Hematopoietic multipotent progenitor cell treated with erythropoietin and hydrocortisone succinate and interleukin-3 and kit ligand, for 17 days (in vitro differentiated cells): ENCODE measurements around the gene CEP68.
"Not testable (repeated sequence)": the region's sequence is repeated elsewhere in the genome, so short reads cannot be mapped to it uniquely, and the experiment has no call there.

Experiments used
- DNase-seq: peaks from one replicate; pipeline ENCODE4 v3.0.0-alpha.2; 2015; ENCODE audit warnings: low spot score

Gene CEP68, protein sequence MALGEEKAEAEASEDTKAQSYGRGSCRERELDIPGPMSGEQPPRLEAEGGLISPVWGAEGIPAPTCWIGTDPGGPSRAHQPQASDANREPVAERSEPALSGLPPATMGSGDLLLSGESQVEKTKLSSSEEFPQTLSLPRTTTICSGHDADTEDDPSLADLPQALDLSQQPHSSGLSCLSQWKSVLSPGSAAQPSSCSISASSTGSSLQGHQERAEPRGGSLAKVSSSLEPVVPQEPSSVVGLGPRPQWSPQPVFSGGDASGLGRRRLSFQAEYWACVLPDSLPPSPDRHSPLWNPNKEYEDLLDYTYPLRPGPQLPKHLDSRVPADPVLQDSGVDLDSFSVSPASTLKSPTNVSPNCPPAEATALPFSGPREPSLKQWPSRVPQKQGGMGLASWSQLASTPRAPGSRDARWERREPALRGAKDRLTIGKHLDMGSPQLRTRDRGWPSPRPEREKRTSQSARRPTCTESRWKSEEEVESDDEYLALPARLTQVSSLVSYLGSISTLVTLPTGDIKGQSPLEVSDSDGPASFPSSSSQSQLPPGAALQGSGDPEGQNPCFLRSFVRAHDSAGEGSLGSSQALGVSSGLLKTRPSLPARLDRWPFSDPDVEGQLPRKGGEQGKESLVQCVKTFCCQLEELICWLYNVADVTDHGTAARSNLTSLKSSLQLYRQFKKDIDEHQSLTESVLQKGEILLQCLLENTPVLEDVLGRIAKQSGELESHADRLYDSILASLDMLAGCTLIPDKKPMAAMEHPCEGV

DNA sequence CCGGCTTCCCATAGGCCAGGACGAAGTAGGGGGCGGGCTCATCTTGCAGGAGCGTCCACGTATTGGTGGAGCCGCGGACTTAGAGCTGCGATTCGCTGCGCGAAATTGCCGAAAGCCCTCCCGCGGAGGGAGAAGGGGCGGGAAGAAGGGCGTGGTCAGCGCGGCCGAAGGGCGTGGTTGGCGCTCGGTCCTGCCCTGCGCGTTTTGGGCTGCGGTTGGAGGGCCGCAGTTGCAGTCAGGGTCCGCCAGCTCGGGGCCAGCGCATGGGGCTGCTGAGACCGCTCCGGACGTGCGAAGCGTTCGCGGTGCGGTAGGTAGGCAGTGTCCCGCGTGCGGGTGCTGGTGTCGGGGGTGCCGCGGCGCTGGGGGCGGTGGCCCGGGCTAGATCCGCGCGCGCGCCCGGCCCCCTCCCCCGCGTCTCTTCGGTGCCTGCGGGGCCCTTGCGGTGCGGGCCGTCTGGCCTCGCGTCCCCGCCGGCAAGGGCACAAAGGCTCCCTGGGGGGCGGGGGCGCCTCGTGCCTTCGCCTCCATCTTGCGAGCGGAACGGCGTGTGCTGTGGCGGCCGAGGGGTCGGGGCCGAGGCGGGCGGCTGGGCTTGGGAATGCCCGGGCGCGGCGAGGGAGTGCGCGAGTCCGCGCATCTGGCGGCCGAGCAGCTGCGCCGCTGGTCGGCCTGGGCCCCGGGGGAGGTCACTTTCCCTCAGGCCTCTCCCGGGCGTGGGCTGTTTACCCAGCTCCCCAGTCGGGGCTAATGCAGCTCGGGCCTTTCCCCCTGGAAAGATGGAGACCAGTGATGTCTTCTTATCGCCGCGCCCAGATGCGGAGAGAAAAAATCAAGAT is at the start of gene CEP68:
Gene CEP68 (plus strand): TSS at position 202 of the 839 bp plus-strand sequence. CDS start 13,029 bp downstream, outside the sequence.
- DNase-seq = peak; percentile 97

DNA sequence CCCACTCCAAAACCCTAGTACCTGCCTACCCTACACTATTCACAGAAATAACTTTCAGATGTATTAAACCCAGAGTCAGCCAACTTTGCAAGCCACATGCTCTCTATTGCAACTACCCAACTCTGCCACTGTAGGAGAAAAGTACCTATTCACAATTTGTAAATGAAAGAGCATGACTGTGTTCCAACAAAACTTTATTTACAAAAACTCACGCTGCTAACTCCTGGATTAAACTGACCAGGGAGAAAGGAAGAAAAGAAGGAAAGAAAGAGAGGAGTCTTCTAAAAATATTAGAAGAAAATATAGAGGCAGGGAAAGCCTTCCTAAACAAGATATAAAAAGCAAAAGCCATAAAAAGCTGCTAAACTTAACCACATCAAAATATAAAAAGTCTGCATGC is 42.4 kb upstream of the CEP68 start:
- no peak for DNase-seq

DNA sequence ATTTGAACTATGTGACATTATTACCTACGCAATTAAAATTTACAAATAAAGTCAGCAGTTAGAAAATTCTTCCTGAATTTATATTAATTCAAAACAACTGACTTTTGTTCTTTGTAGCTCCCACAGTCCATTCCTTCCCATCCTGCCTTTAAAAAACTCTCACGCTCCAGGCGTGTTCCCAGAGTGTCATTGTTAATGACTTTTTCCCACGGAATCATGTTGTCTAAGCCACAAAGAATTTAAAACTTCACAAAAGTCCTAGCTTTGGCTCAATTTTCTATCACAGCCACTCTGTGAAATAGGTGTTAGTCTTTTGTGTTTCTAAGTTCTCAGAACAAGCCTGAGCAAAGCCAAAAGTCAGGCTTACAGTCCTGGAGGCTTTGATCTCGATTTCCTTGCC is 40.5 kb upstream of the CEP68 start:
- DNase-seq = no peak

DNA sequence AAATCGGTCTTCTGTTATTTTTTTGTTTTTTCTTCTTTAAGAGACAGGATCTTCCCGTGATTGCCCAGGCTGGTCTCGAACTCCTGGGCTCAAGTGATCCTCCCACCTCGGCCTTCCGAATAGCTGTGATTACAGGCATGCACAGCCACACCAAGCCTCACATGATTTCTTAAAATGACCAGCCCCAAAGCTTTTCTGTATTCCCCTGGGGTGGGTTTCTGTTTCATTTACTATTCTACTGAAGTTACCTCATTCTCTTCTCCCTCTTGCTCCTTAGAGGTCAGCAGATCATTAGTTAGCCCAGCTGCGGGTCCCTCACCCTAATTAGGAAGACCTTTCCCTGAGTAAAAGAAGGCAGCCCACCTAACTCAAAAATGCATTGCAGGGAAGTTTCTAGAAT is 39.4 kb upstream of the CEP68 start:
- no peak for DNase-seq

DNA sequence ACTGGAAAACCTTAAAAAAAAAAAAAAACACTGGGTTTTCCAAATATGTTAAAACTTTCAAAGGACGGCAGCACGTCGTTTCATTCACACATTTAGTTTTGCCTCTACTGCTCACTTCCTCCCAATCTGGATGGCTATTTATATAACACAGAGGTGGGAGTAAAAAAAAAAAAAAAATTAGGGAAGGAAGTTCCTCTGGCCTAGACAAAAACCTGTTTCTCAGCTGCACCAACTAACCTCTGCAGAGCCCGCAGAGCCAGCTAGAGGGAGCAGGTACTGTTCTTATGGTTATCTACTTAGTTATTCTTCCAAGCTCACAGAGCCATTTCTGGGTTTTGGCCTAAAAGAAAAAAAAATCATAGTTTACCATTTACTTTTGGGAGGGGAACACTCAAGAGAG is 38.9 kb upstream of the CEP68 start:
- no peak for DNase-seq

DNA sequence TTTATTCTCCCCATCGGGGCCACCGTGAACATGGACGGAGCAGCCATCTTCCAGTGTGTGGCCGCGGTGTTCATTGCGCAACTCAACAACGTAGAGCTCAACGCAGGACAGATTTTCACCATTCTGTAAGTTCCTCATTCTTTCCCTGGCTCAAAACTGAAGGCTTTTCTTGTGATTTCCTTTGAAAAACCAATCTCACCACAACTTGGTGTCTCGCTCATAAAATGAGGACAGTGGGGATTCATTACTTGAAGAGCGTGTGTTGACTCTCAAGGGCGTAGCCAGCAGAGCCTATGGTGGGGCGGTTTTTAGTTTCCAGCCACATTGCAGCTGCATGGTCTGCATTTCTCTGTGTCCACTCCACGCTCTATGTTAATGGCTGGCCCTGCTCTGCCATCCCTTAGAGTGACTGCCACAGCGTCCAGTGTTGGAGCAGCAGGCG is 38.1 kb upstream of the CEP68 start:
- DNase-seq = no peak

DNA sequence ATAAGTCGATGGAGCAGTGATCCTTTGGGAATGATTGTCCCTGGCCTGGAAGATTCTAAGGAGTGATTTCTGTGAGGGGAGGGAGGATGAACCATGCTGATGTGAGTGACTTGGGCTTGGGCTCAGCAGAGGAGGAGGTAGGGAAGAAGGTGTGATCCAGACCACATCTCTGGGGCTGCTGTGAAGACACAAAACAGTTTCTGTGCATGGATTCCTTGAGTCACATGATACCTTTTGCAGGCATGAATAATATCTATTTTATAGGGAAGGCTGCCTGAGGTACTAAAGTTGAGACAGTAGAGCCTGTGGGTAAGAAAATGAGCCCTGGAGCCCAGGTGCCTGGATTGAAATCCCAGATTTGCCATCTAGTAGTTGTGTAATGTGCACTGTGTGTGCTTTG is 37.2 kb upstream of the CEP68 start:
- DNase-seq = no peak

DNA sequence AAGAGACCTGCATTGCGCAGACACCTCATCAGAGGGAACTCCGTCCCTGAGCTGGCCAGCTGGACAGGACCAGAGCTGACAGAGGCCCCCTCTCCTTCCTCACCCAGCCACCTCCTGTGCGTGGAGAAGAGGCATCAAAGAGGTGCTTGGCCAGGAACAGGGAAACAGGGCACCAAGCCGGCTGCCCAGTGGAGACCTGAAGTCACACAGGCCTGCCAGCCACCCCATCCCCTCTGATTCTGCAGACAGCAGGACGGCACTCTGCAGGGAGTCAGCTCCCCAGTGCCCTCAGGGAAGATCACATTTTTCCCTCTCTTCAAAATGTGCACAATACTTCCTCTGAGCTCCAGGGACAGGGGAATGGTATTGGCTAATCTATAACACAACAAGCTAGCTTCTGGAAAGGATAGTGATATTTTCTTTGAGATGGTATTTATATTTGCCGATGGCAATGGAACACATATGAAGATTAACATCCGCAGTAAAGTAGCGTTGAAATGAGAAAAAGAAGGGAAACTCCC is 36.5 kb upstream of the CEP68 start:
- no peak for DNase-seq

DNA sequence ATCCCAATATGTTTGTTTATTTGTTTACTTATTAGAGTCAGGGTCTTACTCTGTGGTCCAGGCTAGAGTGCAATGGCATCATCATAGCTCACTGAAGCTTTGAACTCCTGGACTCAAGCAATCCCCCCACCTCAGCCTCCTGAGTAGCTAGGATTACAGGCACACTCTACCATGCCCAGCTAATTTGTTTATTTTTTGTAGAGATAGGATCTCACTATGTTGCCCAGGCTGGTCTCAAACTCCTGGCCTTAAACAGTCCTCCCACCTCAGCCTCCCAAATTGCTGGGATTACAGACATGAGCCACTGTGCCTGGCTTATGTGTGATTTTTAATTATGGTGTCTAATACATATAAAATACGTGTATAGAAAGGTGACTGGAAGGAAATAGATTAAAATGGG is 36.0 kb upstream of the CEP68 start:
- DNase-seq = not testable (repeated sequence)

DNA sequence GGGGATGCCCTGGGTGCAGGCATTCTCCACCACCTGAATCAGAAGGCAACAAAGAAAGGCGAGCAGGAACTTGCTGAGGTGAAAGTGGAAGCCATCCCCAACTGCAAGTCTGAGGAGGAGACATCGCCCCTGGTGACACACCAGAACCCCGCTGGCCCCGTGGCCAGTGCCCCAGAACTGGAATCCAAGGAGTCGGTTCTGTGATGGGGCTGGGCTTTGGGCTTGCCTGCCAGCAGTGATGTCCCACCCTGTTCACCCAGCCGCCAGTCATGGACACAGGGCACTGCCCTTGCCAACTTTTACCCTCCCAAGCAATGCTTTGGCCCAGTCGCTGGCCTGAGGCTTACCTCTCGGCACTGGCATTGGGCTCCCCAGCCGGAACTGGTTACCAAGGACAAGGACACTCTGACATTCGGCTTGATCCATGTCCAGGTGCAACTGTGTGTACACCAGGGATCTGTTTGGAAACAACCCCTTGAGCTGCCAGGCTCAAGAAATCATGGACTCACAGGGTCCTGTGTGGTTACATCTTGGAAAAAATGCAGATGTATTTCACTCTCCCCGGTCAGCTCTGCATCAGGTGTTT is 35.2 kb upstream of the CEP68 start:
- no peak for DNase-seq

DNA sequence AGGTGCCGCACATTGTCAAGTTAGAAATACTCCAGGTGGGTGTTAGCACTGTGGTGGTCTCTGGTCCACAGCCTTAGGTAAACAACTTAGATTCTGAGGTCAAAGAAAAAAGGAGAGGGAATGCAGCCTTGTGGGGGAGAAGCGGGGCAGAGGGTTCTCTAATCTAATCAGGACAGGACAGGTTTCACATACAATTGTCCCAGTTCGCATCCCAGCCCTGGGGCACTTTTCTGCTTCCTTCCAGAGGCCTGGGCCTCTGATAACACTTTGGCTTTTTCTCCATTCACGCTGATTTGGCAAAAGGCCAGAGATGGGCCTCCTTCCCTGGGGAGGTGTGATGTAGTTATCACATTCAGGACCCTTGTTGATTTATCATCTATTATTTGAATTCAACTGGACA is 34.5 kb upstream of the CEP68 start:
- peak; percentile 51 for DNase-seq

DNA sequence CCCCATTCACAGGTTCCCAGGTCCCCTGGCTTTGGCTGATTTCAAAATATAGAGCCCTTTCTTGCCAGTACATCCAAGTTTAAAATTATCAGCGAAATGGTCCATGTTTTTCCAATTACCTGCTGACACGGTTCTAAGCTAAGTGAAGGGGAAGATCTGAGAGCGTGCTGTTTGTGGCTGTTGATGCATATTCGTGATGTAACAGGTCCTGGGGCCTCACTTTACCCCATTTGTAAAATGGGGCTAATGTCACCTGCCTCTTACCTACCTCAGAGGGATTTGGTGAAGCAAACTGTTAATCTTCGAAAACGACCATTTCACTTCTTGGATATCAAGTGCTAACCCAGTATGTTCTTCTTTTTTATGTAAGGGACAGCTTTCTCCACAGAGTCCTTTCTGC is 34.0 kb upstream of the CEP68 start:
- no peak for DNase-seq

DNA sequence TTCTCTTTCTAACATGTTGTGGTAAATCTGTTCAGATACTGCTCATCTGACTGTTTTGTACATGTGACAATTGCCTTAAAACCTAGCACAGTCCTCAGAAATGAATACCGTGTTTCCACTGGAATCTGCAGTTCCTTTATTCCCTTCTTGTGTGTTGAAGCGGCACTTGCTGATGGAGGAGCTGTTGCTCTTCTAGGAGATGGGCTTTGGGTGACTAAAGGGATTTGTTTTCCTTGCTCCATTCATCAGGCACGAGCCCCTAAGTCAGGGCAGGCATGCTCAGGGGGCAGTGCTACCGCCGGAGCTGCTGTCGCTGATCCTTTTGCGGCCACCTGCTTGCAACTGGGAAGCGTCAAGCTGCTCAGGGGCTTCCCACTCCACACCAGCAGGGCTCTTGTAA is 32.5 kb upstream of the CEP68 start:
- no peak for DNase-seq

DNA sequence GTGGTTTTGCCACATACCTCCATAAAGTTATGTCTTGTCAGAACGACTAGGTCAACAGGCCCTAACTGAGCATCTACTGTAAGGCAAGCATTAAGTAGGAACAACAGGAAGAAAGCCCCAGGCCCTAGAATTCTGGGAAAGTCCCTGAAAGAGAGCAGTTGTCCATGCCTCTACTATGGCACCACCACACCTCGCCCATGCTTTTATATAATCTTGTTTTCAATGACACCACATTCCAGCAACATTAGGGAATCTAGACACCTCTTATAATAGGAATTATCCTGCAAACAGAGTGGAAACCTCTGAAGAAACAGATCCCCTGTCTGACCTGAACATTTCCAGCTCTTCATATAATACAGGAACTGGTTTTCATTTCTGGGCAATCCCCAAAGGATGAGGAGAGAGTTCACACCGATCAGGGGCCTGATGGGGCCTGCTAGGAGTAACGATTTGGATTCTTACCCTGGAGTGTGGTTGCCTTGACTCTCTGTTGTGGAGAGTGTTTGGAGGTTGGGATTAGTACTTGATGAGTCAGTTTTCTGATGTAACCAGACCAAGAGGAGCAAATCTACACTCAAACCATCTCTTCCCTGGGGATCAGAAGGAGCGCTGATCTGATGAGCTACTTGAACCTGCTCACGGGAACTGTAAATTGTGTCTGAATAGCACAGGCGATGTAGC is 31.9 kb upstream of the CEP68 start:
- no peak for DNase-seq

DNA sequence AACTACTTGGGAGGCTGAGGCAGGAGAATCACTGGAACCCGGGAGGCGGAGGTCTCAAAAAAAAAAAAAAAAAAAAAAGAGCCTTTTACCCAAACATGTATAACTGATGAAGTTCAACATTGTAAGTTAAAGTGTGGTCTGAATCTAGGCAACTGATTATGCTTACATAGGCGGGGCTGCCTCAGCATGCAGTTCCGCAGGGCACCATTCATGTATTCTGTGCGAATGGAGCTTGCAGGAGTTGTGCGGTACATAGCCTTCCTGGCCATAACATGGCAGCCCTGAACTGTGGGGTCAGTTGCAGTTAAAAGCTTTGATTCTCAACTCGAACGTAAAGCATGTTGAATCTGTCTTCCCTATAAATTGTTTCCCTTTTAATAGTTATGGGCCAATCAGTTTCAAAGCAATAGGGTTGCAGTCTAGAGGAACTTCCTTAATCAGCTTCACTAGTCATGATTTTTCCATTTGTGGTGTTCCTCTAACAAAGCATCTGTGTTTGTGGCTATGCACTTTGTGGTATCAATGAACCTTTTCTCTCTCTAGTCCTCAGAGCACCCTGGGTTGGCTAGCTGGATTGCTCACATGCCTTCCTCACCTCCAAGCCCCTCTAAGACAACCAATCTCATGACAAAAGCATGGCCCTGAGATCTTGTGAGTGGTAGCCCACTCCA is 30.6 kb upstream of the CEP68 start:
- no peak for DNase-seq

DNA sequence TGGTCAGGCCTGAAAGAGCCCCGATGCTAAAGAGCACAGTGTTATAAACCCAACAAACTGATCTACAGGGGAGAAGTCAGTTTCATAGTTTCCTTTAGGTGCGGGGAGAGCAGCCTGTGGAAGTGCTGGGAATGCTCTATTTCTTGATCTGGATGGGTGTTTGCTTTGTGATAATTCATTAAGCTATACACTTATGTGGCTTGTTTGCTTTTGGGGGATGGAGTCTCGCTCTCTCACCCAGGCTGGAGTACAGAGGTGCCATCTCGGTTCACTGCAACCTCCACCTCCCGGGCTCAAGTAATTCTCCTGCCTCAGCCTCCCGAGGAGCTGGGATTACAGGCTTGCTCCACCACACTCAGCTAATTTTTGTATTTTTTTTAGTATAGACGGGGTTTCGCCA is 30.1 kb upstream of the CEP68 start:
- no peak for DNase-seq

DNA sequence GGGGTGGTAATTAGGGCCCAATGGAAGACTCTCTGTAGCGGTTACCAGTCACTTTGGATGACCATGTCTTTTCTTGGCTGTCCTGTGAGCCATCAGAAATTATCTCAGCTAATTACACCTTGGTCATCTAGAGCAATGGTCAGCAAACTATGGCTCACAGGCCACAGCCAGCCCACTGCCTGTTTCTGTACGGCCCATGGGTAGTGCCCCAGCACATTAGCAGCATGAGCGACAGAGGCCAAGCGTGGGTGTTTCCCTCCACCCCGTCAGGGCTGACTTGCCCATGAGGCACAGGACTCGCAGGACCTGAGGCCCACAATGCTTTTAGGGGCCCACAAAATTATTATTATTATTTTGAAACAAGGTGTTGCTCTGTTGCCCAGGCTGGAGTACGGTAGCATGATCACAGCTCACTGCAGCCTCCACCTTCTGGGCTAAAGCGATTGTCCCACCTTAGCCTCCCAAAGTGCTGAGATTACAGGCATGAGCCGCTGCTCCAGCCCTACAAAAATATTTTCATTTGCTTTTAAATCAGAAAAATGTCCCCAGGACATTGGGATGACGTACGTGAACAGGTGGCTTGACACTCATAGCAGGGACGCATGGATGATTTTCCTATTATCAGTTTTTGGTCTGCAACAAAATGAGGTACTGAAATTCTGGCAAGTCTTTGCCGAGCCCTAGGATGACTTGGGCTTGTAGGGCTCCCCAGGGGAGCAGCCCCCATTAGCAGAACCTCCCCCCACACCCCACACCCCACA is 29.3 kb upstream of the CEP68 start:
- DNase-seq = no peak

DNA sequence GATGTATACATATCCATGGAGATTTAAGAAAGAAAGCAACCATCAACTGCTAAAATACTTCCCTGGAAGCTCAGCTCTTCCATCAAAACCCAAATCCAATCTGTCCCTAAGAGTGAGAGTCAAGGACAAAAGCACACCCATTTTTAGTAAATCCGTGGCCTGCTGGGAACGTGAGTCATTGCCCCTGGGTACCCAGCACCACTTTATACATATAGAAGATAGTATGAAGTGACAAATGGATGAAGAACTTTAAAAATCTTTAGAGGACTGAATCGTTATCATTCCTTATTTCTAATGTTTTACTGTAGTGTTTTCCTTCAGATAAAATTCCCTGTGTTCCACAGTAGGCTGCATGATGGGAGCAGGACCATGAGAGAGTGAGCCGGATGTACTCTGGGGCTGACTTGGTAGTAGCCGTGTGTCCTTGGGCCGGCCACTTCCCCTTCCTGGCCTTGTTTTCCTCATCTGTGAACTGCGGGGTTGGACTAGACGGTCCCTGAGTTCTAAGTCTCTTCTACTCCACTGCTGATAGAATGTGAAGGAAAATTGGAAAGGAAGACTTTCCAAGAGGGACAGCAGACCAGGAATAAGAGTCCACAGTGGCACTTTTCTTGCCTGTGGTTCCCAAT is 28.5 kb upstream of the CEP68 start:
- no peak for DNase-seq
